Liver (tissue), 3 donors: ENCODE data around the gene ITGB3.

Source experiments
- EGR1 ChIP-seq, 2 donors: IDR thresholded peaks; 2 replicates each; pipeline ENCODE4 v1.6.1; 2016 to 2018; ENCODE audit warnings: antibody characterized with exemption in 2 of 2, low read depth in 2 of 2
- FOXA1 ChIP-seq: IDR thresholded peaks from 2 replicates; pipeline ENCODE4 v1.6.1; 2016; ENCODE audit warnings: antibody characterized with exemption
- GABPA ChIP-seq, 2 donors: IDR thresholded peaks in 1 of 2; conservative IDR thresholded peaks in 1 of 2; 2 replicates each; pipeline ENCODE4 v1.6.1; 2016; ENCODE audit warnings: antibody characterized with exemption in 2 of 2, mild to moderate bottlenecking in 1 of 2, moderate library complexity in 1 of 2
- HNF4A ChIP-seq, 2 donors: conservative IDR thresholded peaks; 2 replicates each; pipeline ENCODE4 v1.6.1; 2016; ENCODE audit warnings: antibody characterized with exemption in 2 of 2, mild to moderate bottlenecking in 2 of 2
- NR2F2 ChIP-seq: IDR thresholded peaks from 2 replicates; pipeline ENCODE4 v1.6.1; 2016; ENCODE audit warnings: antibody characterized with exemption
- RAD21 ChIP-seq, 2 donors: IDR thresholded peaks; 2 replicates each; pipeline ENCODE4 v1.6.1; 2016; ENCODE audit warnings: antibody characterized with exemption in 2 of 2, mild to moderate bottlenecking in 2 of 2
- RXRA ChIP-seq, 2 donors: IDR thresholded peaks; 2 replicates each; pipeline ENCODE4 v1.6.1; 2017 to 2018; ENCODE audit warnings: antibody characterized with exemption in 2 of 2, mild to moderate bottlenecking in 1 of 2
- TAF1 ChIP-seq: conservative IDR thresholded peaks from 2 replicates; pipeline ENCODE4 v1.6.1; 2016; ENCODE audit warnings: antibody characterized with exemption, mild to moderate bottlenecking
- YY1 ChIP-seq: IDR thresholded peaks from 2 replicates; pipeline ENCODE4 v1.6.1; 2016; ENCODE audit warnings: antibody characterized with exemption, mild to moderate bottlenecking
- TF ChIP-seq, protein P1 (sequence below): fragments of 150-350 bp; IDR thresholded peaks from 2 replicates; pipeline ENCODE4 v1.5.1; 2017; ENCODE audit warnings: improper control_type of control experiment, low read depth, low read length; ENCODE audit not compliant: missing input control
- TF ChIP-seq, protein P2 (sequence below): IDR thresholded peaks from 2 replicates; pipeline ENCODE4 v1.6.1; 2016; ENCODE audit warnings: antibody characterized with exemption
- TF ChIP-seq, protein P3 (sequence below): IDR thresholded peaks from 2 replicates; pipeline ENCODE4 v1.6.1; 2016; ENCODE audit warnings: antibody characterized with exemption
- TF ChIP-seq, protein P4 (sequence below): IDR thresholded peaks from 2 replicates; pipeline ENCODE4 v1.6.1; 2016; ENCODE audit warnings: antibody characterized with exemption, mild to moderate bottlenecking
- TF ChIP-seq, protein P5 (sequence below): IDR thresholded peaks from 2 replicates; pipeline ENCODE4 v1.6.1; 2016; ENCODE audit warnings: antibody characterized with exemption
- donor health status: healthy.
- donor health status: healthy.

DNA sequence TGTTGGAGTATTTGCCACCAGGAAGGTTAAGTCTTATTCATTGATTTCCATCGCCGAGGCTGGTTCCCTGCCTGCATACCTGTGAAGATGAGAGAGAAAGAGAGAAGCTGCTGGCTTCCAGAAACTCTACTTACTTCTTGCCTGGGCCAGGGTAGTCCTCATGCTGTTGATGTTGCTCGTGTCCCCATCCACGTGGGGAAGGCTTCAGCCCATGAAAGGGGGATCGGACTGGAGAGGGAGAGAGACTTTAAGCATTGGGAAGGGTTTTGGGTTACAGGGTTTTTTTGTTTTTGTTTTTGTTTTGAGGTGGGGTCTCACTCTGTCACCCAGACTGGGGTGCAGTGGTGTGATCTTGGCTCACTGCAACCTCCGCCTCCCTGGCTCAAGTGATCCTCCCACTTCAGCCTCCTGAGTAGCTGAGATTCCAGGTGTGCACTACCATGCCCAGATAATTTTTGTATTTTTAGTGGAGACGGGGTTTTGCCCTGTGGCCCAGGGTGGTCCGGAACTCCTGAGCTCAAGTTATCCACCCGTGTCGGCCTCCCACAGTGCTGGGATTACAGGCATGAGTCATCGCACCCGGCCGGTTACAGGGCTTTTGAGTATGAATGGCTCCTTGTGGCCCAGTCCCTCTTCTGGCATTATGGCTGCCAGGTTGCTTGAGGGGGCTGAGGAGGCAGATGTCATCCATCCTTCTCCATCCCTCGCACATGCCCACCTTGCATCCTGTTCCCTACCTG lies 26.6 kb downstream of the ITGB3 start:
- TF ChIP-seq, protein P1, sequence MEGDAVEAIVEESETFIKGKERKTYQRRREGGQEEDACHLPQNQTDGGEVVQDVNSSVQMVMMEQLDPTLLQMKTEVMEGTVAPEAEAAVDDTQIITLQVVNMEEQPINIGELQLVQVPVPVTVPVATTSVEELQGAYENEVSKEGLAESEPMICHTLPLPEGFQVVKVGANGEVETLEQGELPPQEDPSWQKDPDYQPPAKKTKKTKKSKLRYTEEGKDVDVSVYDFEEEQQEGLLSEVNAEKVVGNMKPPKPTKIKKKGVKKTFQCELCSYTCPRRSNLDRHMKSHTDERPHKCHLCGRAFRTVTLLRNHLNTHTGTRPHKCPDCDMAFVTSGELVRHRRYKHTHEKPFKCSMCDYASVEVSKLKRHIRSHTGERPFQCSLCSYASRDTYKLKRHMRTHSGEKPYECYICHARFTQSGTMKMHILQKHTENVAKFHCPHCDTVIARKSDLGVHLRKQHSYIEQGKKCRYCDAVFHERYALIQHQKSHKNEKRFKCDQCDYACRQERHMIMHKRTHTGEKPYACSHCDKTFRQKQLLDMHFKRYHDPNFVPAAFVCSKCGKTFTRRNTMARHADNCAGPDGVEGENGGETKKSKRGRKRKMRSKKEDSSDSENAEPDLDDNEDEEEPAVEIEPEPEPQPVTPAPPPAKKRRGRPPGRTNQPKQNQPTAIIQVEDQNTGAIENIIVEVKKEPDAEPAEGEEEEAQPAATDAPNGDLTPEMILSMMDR, result no peak
- TF ChIP-seq, protein P2, sequence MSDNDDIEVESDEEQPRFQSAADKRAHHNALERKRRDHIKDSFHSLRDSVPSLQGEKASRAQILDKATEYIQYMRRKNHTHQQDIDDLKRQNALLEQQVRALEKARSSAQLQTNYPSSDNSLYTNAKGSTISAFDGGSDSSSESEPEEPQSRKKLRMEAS, result no peak
- TF ChIP-seq RAD21 (IDR thresholded peaks at IDR 0.05), result no peak
- TF ChIP-seq TAF1, result no peak
- TF ChIP-seq EGR1 (IDR thresholded peaks at IDR 0.05; ENCODE audit: low read depth in 2 of 2), result no peak
- no peak for TF ChIP-seq RXRA (IDR thresholded peaks at IDR 0.05)
- no peak for TF ChIP-seq HNF4A (conservative IDR thresholded peaks at IDR 0.05)
- TF ChIP-seq, protein P3, sequence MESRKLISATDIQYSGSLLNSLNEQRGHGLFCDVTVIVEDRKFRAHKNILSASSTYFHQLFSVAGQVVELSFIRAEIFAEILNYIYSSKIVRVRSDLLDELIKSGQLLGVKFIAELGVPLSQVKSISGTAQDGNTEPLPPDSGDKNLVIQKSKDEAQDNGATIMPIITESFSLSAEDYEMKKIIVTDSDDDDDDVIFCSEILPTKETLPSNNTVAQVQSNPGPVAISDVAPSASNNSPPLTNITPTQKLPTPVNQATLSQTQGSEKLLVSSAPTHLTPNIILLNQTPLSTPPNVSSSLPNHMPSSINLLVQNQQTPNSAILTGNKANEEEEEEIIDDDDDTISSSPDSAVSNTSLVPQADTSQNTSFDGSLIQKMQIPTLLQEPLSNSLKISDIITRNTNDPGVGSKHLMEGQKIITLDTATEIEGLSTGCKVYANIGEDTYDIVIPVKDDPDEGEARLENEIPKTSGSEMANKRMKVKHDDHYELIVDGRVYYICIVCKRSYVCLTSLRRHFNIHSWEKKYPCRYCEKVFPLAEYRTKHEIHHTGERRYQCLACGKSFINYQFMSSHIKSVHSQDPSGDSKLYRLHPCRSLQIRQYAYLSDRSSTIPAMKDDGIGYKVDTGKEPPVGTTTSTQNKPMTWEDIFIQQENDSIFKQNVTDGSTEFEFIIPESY, result no peak
- TF ChIP-seq, protein P4, sequence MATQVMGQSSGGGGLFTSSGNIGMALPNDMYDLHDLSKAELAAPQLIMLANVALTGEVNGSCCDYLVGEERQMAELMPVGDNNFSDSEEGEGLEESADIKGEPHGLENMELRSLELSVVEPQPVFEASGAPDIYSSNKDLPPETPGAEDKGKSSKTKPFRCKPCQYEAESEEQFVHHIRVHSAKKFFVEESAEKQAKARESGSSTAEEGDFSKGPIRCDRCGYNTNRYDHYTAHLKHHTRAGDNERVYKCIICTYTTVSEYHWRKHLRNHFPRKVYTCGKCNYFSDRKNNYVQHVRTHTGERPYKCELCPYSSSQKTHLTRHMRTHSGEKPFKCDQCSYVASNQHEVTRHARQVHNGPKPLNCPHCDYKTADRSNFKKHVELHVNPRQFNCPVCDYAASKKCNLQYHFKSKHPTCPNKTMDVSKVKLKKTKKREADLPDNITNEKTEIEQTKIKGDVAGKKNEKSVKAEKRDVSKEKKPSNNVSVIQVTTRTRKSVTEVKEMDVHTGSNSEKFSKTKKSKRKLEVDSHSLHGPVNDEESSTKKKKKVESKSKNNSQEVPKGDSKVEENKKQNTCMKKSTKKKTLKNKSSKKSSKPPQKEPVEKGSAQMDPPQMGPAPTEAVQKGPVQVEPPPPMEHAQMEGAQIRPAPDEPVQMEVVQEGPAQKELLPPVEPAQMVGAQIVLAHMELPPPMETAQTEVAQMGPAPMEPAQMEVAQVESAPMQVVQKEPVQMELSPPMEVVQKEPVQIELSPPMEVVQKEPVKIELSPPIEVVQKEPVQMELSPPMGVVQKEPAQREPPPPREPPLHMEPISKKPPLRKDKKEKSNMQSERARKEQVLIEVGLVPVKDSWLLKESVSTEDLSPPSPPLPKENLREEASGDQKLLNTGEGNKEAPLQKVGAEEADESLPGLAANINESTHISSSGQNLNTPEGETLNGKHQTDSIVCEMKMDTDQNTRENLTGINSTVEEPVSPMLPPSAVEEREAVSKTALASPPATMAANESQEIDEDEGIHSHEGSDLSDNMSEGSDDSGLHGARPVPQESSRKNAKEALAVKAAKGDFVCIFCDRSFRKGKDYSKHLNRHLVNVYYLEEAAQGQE, result no peak
- TF ChIP-seq, protein P5, sequence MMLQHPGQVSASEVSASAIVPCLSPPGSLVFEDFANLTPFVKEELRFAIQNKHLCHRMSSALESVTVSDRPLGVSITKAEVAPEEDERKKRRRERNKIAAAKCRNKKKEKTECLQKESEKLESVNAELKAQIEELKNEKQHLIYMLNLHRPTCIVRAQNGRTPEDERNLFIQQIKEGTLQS, result no peak
- no peak for TF ChIP-seq GABPA (IDR thresholded peaks at IDR 0.05 in 1 of 2, conservative IDR thresholded peaks at IDR 0.05 in 1 of 2)
- no peak for TF ChIP-seq FOXA1
- no peak for TF ChIP-seq NR2F2
- TF ChIP-seq YY1, result no peak
